KMS-11 (cell line): ENCODE results near the gene FAM237A.

Source experiments
- H2AFZ ChIP-seq: fragments of 200-600 bp; sonication (generic); 2 replicates; pipeline ENCODE4 v1.6.1; 2016; ENCODE audit warnings: antibody characterized with exemption, mixed run types, low read depth
- H3K27ac ChIP-seq: fragments of 200-600 bp; sonication (generic); 2 replicates; pipeline ENCODE4 v1.6.1; 2016; ENCODE audit warnings: mild to moderate bottlenecking, mixed run types
- H3K27me3 ChIP-seq: fragments of 200-600 bp; sonication (generic); 2 replicates; pipeline ENCODE4 v1.6.1; 2017; ENCODE audit warnings: mild to moderate bottlenecking, low read depth, mixed run types, moderate library complexity; ENCODE audit not compliant: insufficient read depth
- H3K36me3 ChIP-seq: fragments of 200-600 bp; sonication (generic); 2 replicates; pipeline ENCODE4 v1.6.1; 2017; ENCODE audit warnings: mild to moderate bottlenecking, mixed run types; ENCODE audit not compliant: insufficient read depth
- H3K4me1 ChIP-seq: fragments of 200-600 bp; sonication (generic); 2 replicates; pipeline ENCODE4 v1.6.1; 2016; ENCODE audit warnings: mild to moderate bottlenecking, low read depth, mixed run types; ENCODE audit not compliant: poor library complexity, severe bottlenecking
- H3K4me2 ChIP-seq: fragments of 200-600 bp; sonication (generic); 2 replicates; pipeline ENCODE4 v1.7.0; 2016; ENCODE audit warnings: mild to moderate bottlenecking, mixed run types
- H3K4me3 ChIP-seq: fragments of 200-600 bp; sonication (generic); IDR thresholded peaks from 2 replicates; pipeline ENCODE4 v1.6.1; 2017; ENCODE audit warnings: low read depth, low read length, mixed read lengths; ENCODE audit not compliant: insufficient read depth
- H3K79me2 ChIP-seq: fragments of 200-600 bp; sonication (generic); 2 replicates; pipeline ENCODE4 v1.6.1; 2016; ENCODE audit warnings: low read depth, mixed run types; ENCODE audit not compliant: insufficient read depth
- H3K9ac ChIP-seq: fragments of 200-600 bp; sonication (generic); 2 replicates; pipeline ENCODE4 v1.6.1; 2016; ENCODE audit warnings: mild to moderate bottlenecking, mixed run types
- H4K20me1 ChIP-seq: fragments of 200-600 bp; sonication (generic); 2 replicates; pipeline ENCODE4 v1.6.1; 2016; ENCODE audit warnings: mild to moderate bottlenecking, mixed run types; ENCODE audit not compliant: insufficient read depth
- CTCF ChIP-seq: fragments of 200-600 bp; sonication (generic); conservative IDR thresholded peaks from 2 replicates; pipeline ENCODE4 v1.6.1; 2017; ENCODE audit warnings: low read depth, mild to moderate bottlenecking, antibody characterized with exemption, low read length, moderate library complexity, mixed read lengths

FAM237A gene

DNA sequence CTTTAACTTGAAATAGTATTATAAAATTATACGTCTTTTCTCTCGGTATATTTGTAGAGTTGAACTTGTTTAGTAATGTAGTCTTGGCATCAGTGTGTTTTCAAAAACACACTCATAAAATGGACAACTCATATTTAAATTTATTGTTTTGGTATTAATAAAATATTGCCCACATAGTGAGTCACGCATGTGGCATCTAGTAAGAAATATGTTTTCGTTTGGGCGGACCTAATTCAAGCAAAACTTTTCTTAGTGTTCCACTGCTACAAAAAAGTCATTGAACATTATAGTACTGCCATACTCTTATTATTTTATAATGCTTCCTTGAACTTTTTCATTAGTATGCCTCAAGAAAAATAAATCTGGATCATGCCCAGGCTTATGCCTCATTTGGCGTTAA, 31.1 kb upstream of the FAM237A start:
- no peak overlapping the region for H3K4me3 ChIP-seq
- H3K4me1 ChIP-seq, result no peaks in the 10 kb centered on the region
- no peak overlapping the region for H2AFZ ChIP-seq
- H3K9ac ChIP-seq, result no peak overlapping the region
- H3K79me2 ChIP-seq, result no peaks in the 10 kb centered on the region
- H3K27me3 ChIP-seq, result no peaks in the 10 kb centered on the region
- no peak overlapping the region for H3K4me2 ChIP-seq
- H3K36me3 ChIP-seq, result no peaks in the 10 kb centered on the region
- H3K27ac ChIP-seq, result no peak overlapping the region
- no peaks in the 10 kb centered on the region for H4K20me1 ChIP-seq
- no peak for TF ChIP-seq CTCF

GRCh38 chr2:206611736-206612135, 30.6 kb upstream of the FAM237A start:
- Histone ChIP-seq H3K79me2 (no peaks in the 10 kb centered on the region), H3K4me2 (no peak overlapping the region), H4K20me1 (no peaks in the 10 kb centered on the region), H2AFZ (no peak overlapping the region), H3K27ac (no peak overlapping the region), H3K9ac (no peak overlapping the region), H3K36me3 (no peaks in the 10 kb centered on the region), H3K4me3 (no peak overlapping the region), H3K27me3 (no peaks in the 10 kb centered on the region), H3K4me1 (no peaks in the 10 kb centered on the region)
- TF ChIP-seq CTCF, result no peak

DNA sequence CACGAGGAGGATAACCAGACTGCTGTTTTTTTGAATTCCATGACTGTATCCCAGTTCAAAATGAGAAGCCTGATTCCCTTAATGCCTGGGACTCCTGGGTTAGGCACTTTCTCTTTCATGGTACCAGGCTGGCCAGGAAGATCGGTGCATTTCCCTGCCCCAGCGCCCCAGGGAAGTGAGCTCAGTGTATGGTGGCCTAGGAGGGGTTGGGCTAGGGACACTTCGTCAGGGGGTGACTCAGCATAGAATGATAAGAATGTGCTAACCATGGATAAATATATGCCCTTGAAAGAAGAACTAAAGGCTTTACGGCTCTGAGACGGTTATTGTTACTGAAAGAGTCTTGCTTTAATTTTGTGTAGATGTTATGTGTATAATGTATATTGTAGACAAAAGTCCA, 27.5 kb upstream of the FAM237A start:
- Histone ChIP-seq H3K27ac (no peak overlapping the region), H3K9ac (no peak overlapping the region), H2AFZ (no peak overlapping the region), H3K27me3 (no peaks in the 10 kb centered on the region), H3K4me3 (no peak overlapping the region), H4K20me1 (no peaks in the 10 kb centered on the region), H3K4me2 (no peak overlapping the region), H3K79me2 (no peaks in the 10 kb centered on the region), H3K36me3 (no peaks in the 10 kb centered on the region), H3K4me1 (no peaks in the 10 kb centered on the region)
- no peak for TF ChIP-seq CTCF

DNA sequence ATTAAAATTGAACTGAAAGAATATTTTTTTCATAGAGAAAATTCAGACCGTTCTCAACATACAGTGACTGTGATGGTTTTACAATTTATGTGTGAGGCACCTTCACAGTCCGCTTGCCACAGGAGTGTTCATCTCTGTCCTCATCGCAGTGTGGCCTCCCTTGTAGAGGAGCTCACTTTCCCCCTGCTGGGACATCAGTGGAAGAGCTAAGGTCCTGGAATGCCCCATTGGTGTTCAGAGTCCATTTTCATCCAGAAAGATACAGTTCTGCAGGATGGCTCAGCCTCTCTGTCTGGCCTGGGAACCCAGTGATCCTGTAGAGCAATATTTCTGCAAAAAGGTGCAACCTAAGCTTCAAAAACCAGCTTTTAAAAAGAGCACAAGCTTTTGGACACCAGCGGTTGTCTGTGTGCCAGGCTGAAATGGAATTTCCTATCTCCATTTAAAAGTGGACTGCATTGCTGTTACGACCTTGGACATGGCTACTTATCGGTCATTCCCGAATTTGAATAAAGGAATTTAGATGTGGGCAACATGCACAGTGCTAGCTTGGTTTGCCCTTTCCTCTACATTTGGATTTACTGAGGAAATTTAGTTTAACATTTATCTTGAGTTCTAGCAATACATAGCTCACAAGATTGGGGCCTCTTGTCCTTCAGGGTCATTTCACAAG, 26.7 kb upstream of the FAM237A start:
- Histone ChIP-seq H3K9ac (no peak overlapping the region), H3K4me1 (no peaks in the 10 kb centered on the region), H3K36me3 (no peaks in the 10 kb centered on the region), H3K4me3 (no peak overlapping the region), H3K4me2 (no peak overlapping the region), H3K27ac (no peak overlapping the region), H4K20me1 (no peaks in the 10 kb centered on the region), H3K79me2 (no peaks in the 10 kb centered on the region), H2AFZ (no peak overlapping the region), H3K27me3 (no peaks in the 10 kb centered on the region)
- no peak for TF ChIP-seq CTCF
